WI38 (cell line): ENCODE data around the gene PXMP2.

Experiments
- H3K4me3 ChIP-seq: 2 replicates; pipeline ENCODE4 v1.5.1; 2011; ENCODE audit warnings: low read depth, mild to moderate bottlenecking, control low read depth, low read length
- CTCF ChIP-seq: IDR thresholded peaks from 2 replicates; pipeline ENCODE4 v1.5.1; 2012; ENCODE audit warnings: low read depth, mild to moderate bottlenecking, control low read depth, low read length

The PXMP2 gene

GRCh38 chr12:132719954-132720324, 32.6 kb downstream of the PXMP2 start:
- H3K4me3 ChIP-seq = no peak overlapping the region
- TF ChIP-seq CTCF = no peak

- no peak for TF ChIP-seq CTCF
- H3K4me3 ChIP-seq = no peak overlapping the region
Observed at GRCh38 chr12:132720606-132721345, 33.4 kb downstream of the PXMP2 start.

- H3K4me3 ChIP-seq = no peak overlapping the region
- no peak for TF ChIP-seq CTCF
Observed at GRCh38 chr12:132723015-132723763, 35.8 kb downstream of the PXMP2 start.

- TF ChIP-seq CTCF = no peak
- H3K4me3 ChIP-seq = no peak overlapping the region
Observed at GRCh38 chr12:132723764-132724140, 36.4 kb downstream of the PXMP2 start.

- H3K4me3 ChIP-seq = no peak overlapping the region
- no peak for TF ChIP-seq CTCF
Observed at GRCh38 chr12:132724506-132725241, 37.3 kb downstream of the PXMP2 start.

- H3K4me3 ChIP-seq = no peak overlapping the region
- no peak for TF ChIP-seq CTCF
Observed at GRCh38 chr12:132726386-132726785, 39.0 kb downstream of the PXMP2 start.
